Panc1 (cell line): ENCODE measurements around the gene HOXB5. TPM values are rescaled to one million over a fixed set of nuclear protein-coding genes. Genes with fewer than 3 reads are reported as not detected.

ENCODE experiments used
- ATAC-seq: fragments of 200-7000 bp; cut with Tn5 transposase; 2 replicates; pipeline ENCODE4 v1.9.1; 2020; ENCODE audit warnings: mild to moderate bottlenecking, moderate library complexity
- BruUV-seq: library from RNA; stranded (reverse); fragments of 400-500 nt; replicated peaks from 2 replicates; lab custom pipeline; 2021; lab: Mats Ljungman, UMichigan
- CTCF ChIA-PET: fragments of 300-600 bp; sonication (Branson Sonifier 250); formaldehyde crosslinking; loops from one replicate; lab custom pipeline; 2022; ENCODE audit warnings: antibody characterized with exemption; lab: Charles Lee
- POLR2A ChIA-PET: fragments of 300-600 bp; sonication (Branson Sonifier 250); formaldehyde crosslinking; loops from one replicate; lab custom pipeline; 2022; ENCODE audit warnings: antibody characterized with exemption; lab: Charles Lee
- DNase-seq: peaks from one replicate; pipeline ENCODE4 v3.0.0-alpha.2; 2010; ENCODE audit warnings: low read depth, low spot score
- H3K27ac ChIP-seq: 2 replicates; pipeline ENCODE4 v1.5.1; 2011; ENCODE audit warnings: mild to moderate bottlenecking, low read length, inconsistent platforms
- H3K27me3 ChIP-seq: fragments of 200-500 bp; sonication (Bioruptor generic); 2 replicates; pipeline ENCODE4 v1.6.0; 2014; ENCODE audit warnings: low read length, inconsistent platforms; ENCODE audit not compliant: control insufficient read depth, insufficient read depth
- H3K36me3 ChIP-seq: fragments of 200-500 bp; sonication (Bioruptor generic); 2 replicates; pipeline ENCODE4 v1.5.1; 2014; ENCODE audit warnings: inconsistent platforms, mild to moderate bottlenecking, low read length, moderate library complexity; ENCODE audit not compliant: control insufficient read depth, insufficient read depth
- H3K4me1 ChIP-seq: 2 replicates; pipeline ENCODE4 v1.5.1; 2011; ENCODE audit warnings: inconsistent platforms, mild to moderate bottlenecking, low read length, moderate library complexity; ENCODE audit not compliant: control insufficient read depth, insufficient read depth
- H3K4me3 ChIP-seq, 2 experiments: 2 replicates each; pipeline ENCODE4 v1.5.1; 2011 to 2012; ENCODE audit warnings: low read depth in 2 of 2, low read length in 2 of 2, mild to moderate bottlenecking in 2 of 2, inconsistent platforms in 1 of 2, moderate library complexity in 1 of 2
- H3K9me3 ChIP-seq: fragments of 200-500 bp; sonication (Bioruptor generic); 2 replicates; pipeline ENCODE4 v1.5.1; 2014; ENCODE audit warnings: low read depth, mild to moderate bottlenecking, inconsistent platforms, low read length, moderate library complexity; ENCODE audit not compliant: control insufficient read depth, insufficient read depth
- POLR2AphosphoS5 ChIP-seq: IDR thresholded peaks from 2 replicates; pipeline ENCODE4 v1.6.1; 2012; ENCODE audit warnings: mild to moderate bottlenecking, low read depth, low read length, moderate library complexity
- SIN3A ChIP-seq: IDR thresholded peaks from 2 replicates; pipeline ENCODE4 v1.6.1; 2012; ENCODE audit warnings: low read depth, mild to moderate bottlenecking, low read length, moderate library complexity, borderline replicate concordance; ENCODE audit not compliant: insufficient read depth
- TCF7L2 ChIP-seq: IDR thresholded peaks from 2 replicates; pipeline ENCODE4 v1.6.1; 2011; ENCODE audit warnings: mild to moderate bottlenecking, low read depth, low read length, inconsistent platforms
- in situ Hi-C: cut with HindIII; loops from 2 replicates; pipeline ENCODE4 v1.10.0; 2016; ENCODE audit warnings: low sequenced_read_pairs, low pct_unique_long_range_greater_than_20kb
- intact Hi-C: fragments of 100-400 bp; cut with micrococcal nuclease; formaldehyde crosslinking; loops from one replicate; pipeline ENCODE4 v1.10.0; 2022; ENCODE audit not compliant: unreplicated experiment
- total RNA-seq: library from RNA; stranded (reverse); gene quantifications from one replicate; pipeline ENCODE4 v1.2.1, GENCODE V29; 2021; ENCODE audit not compliant: unreplicated experiment
- TF ChIP-seq, protein P1 (sequence below), 2 experiments: IDR thresholded peaks; 2 replicates each; pipeline ENCODE4 v1.6.1; 2011 to 2012; ENCODE audit warnings: low read depth in 2 of 2, control low read depth in 1 of 2, low read length in 1 of 2, mild to moderate bottlenecking in 1 of 2, moderate library complexity in 1 of 2; ENCODE audit not compliant: insufficient read depth in 1 of 2
- TF ChIP-seq, protein P2 (sequence below): fragments of 450-650 bp; IDR thresholded peaks from 2 replicates; pipeline ENCODE4 v1.5.1; 2017; ENCODE audit warnings: mild to moderate bottlenecking

Gene HOXB5
- total RNA-seq, 1 experiment from 2014 or later, result 67.2 TPM

DNA sequence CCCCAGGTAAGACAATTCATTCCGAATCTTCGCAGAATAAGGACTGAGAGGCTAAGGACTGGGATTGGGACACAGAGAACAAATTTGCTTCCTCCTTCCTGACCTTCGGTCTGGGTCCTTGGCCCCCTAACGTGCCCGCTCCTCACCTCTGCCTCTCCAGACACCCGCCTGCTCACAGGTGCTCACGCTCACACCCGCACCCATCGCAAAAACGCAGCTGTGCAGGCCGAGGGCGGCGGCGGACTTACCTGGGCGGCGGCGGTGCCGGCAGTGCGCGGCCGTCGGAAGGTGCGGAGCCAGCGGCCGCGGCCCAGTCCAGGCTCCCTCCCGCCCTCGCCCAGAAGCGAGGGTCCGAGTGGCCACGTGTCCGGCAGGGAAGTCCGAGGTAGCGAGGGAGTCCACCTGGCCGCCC, 39.7 kb upstream of the HOXB5 start:
- CTCF ChIA-PET, result no interaction called here

DNA sequence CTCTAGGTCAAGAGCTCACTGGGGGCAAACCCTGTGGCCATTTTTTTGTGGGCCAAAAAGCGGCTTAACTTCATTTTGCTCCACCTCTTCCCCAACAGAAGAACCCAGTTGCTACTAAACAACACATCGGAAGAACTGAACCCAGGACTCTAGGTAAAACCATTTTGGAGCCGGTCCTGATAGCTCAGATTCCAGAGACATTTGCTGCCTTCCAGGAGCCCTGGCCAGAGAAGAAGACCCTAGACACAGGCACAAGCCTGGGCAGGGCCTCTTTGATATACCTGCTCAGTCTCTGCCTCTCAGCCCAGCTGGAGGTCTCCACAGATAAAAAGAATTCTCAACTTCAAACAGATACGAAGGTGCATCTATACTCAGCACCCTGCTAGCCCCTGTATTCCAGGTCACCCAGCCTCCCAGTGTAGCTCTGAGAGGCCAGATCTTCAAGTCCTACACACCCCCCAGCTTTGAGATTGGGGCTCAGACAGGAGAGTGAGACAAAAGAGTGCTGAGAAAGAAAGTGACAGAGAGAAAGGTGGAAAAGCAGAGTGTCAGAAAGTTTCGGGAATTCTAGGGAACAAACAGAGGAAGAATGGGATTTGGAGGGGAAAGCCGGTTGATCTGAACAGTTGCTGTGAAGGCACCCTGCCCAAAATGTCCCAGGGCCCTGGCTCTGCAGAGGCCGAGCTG, 39.1 kb upstream of the HOXB5 start:
- POLR2A ChIA-PET, result no interaction called here
- Histone ChIP-seq H3K27ac (no peak overlapping the region), H3K4me1 (peaks cover 32% of the 10 kb centered on the region), H3K4me3 (no peak overlapping the region), H3K36me3 (peaks cover 12% of the 10 kb centered on the region; the same call in 1 of the 2 replicates), H3K9me3 (no peaks in the 10 kb centered on the region), H3K27me3 (no peaks in the 10 kb centered on the region)
- ATAC-seq, result no peak
- CTCF ChIA-PET, result interaction anchor here (0.6 kb wide), 1 partner anchor 31 kb away, joined by 4 read pairs; no protein-coding TSS in a partner anchor
- intact Hi-C loops (no loop called here), in situ Hi-C loops (no loop called here)
- DNase-seq, result no peak
- BruUV-seq, result no TSS peak
- TF ChIP-seq TCF7L2 (no peak), SIN3A (no peak), POLR2AphosphoS5 (no peak)
- TF ChIP-seq, protein P1, sequence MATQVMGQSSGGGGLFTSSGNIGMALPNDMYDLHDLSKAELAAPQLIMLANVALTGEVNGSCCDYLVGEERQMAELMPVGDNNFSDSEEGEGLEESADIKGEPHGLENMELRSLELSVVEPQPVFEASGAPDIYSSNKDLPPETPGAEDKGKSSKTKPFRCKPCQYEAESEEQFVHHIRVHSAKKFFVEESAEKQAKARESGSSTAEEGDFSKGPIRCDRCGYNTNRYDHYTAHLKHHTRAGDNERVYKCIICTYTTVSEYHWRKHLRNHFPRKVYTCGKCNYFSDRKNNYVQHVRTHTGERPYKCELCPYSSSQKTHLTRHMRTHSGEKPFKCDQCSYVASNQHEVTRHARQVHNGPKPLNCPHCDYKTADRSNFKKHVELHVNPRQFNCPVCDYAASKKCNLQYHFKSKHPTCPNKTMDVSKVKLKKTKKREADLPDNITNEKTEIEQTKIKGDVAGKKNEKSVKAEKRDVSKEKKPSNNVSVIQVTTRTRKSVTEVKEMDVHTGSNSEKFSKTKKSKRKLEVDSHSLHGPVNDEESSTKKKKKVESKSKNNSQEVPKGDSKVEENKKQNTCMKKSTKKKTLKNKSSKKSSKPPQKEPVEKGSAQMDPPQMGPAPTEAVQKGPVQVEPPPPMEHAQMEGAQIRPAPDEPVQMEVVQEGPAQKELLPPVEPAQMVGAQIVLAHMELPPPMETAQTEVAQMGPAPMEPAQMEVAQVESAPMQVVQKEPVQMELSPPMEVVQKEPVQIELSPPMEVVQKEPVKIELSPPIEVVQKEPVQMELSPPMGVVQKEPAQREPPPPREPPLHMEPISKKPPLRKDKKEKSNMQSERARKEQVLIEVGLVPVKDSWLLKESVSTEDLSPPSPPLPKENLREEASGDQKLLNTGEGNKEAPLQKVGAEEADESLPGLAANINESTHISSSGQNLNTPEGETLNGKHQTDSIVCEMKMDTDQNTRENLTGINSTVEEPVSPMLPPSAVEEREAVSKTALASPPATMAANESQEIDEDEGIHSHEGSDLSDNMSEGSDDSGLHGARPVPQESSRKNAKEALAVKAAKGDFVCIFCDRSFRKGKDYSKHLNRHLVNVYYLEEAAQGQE (IDR thresholded peaks at IDR 0.05; ENCODE audit: insufficient read depth in 1 of 2, low read depth in 2 of 2, low read length in 1 of 2), result no peak
- TF ChIP-seq, protein P2, sequence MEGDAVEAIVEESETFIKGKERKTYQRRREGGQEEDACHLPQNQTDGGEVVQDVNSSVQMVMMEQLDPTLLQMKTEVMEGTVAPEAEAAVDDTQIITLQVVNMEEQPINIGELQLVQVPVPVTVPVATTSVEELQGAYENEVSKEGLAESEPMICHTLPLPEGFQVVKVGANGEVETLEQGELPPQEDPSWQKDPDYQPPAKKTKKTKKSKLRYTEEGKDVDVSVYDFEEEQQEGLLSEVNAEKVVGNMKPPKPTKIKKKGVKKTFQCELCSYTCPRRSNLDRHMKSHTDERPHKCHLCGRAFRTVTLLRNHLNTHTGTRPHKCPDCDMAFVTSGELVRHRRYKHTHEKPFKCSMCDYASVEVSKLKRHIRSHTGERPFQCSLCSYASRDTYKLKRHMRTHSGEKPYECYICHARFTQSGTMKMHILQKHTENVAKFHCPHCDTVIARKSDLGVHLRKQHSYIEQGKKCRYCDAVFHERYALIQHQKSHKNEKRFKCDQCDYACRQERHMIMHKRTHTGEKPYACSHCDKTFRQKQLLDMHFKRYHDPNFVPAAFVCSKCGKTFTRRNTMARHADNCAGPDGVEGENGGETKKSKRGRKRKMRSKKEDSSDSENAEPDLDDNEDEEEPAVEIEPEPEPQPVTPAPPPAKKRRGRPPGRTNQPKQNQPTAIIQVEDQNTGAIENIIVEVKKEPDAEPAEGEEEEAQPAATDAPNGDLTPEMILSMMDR, result no peak

More for the DNA sequence above, 39.7 kb upstream of the HOXB5 start:
- TF ChIP-seq SIN3A (no peak), POLR2AphosphoS5 (no peak), TCF7L2 (no peak)
- TF ChIP-seq, protein P2, result no peak
- TF ChIP-seq, protein P1 (IDR thresholded peaks at IDR 0.05; ENCODE audit: insufficient read depth in 1 of 2, low read depth in 2 of 2, low read length in 1 of 2), result no peak
- DNase-seq, result no peak
- Histone ChIP-seq H3K27me3 (no peaks in the 10 kb centered on the region), H3K27ac (no peak overlapping the region), H3K4me3 (no peak overlapping the region), H3K9me3 (no peaks in the 10 kb centered on the region), H3K4me1 (peaks cover 28% of the 10 kb centered on the region), H3K36me3 (peaks cover 12% of the 10 kb centered on the region; the same call in 1 of the 2 replicates)
- intact Hi-C loops (no loop called here), in situ Hi-C loops (no loop called here)
- POLR2A ChIA-PET, result no interaction called here
- no peak for ATAC-seq
- no TSS peak for BruUV-seq
